Ascending aorta (tissue), 2 donors: ENCODE results near the gene MAP3K14. TPM values are rescaled to one million over a fixed set of nuclear protein-coding genes. Genes with fewer than 3 reads are reported as not detected.
A peak's percentile ranks its signal among the peaks of the same experiment; 100 is the strongest.

Experiments
- DNase-seq, 2 donors: peaks; one replicate each; pipeline ENCODE4 v3.0.0-alpha.2; 2019; ENCODE audit warnings: low spot score in 2 of 2
- H3K27ac ChIP-seq, 2 donors: fragments of 200-600 bp; sonication (generic); one replicate each; pipeline ENCODE4 v1.5.1; 2016 to 2017; ENCODE audit warnings: mild to moderate bottlenecking in 1 of 2
- H3K27me3 ChIP-seq: fragments of 200-600 bp; sonication (generic); one replicate; pipeline ENCODE4 v1.5.1; 2017
- H3K36me3 ChIP-seq, 2 donors: fragments of 200-600 bp; sonication (generic); one replicate each; pipeline ENCODE4 v1.5.1; 2016
- H3K4me1 ChIP-seq, 2 donors: fragments of 200-600 bp; sonication (generic); one replicate each; pipeline ENCODE4 v1.5.1; 2016 to 2017; ENCODE audit warnings: mild to moderate bottlenecking in 1 of 2
- H3K4me3 ChIP-seq, 2 donors: fragments of 200-600 bp; sonication (generic); one replicate each; pipeline ENCODE4 v1.5.1; 2016 to 2017; ENCODE audit warnings: mild to moderate bottlenecking in 1 of 2
- H3K9me3 ChIP-seq, 2 donors: fragments of 200-600 bp; sonication (generic); one replicate each; pipeline ENCODE4 v1.5.1; 2016
- CTCF ChIP-seq, 3 experiments: fragments of 200-600 bp in 2 of 3; fragments of 450-650 bp in 1 of 3; sonication (generic) in 2 of 3; IDR thresholded peaks; one replicate each; pipeline ENCODE4 v1.5.1; 2016 to 2019; ENCODE audit warnings: antibody characterized with exemption in 3 of 3, mild to moderate bottlenecking in 1 of 3, moderate library complexity in 1 of 3
- intact Hi-C: fragments of 100-400 bp; cut with DNase I; formaldehyde crosslinking; loops from one replicate; pipeline ENCODE4 v1.15.1; 2023
- total RNA-seq: library from RNA; depleted of rRNA; stranded (reverse); fragments of >200 nt; gene quantifications from one replicate; pipeline ENCODE4 v1.1.0, GENCODE V29; 2016

Gene MAP3K14
- total RNA-seq, 1 donor from 2014 or later: 7.7 TPM

DNA sequence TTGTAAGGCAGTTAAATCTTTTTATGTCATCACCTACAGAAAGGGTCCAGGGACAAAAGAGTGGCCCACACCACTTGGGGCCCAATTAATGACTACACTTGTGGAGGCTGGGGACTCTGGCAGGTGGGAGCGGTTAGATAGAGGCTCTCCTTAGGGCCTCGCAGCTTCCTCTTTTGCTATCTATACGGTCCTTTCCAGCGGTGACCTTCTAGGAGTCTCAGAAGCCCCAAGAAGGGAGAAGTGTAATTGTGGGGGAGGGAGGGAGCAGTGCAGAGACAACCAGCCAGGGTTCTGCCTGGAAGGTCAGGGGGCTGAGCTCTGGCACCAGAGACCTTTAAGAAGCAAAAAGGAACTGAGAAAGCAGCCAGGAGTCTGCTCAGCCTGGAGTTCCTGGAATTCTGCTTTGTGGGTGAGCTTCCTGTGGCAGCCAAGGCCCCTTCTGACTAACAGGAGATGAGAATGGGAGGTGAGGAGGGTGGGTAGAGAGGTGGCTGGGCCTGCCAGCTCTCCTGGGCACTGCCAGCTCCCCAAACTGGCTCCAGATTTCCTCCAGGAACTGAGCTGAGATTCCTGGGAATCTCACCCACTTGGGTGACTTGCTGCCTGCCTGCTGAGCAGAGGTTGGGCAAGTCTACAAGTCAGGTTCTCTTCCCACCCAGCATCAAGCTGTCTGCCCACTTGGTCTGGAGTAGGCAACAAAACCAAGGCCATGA lies 16.3 kb upstream of the MAP3K14 start:
- no peak for TF ChIP-seq CTCF (IDR thresholded peaks at IDR 0.05)
- H3K27ac ChIP-seq: peak overlapping the region in 1 of 2 donors; percentile 19

DNA sequence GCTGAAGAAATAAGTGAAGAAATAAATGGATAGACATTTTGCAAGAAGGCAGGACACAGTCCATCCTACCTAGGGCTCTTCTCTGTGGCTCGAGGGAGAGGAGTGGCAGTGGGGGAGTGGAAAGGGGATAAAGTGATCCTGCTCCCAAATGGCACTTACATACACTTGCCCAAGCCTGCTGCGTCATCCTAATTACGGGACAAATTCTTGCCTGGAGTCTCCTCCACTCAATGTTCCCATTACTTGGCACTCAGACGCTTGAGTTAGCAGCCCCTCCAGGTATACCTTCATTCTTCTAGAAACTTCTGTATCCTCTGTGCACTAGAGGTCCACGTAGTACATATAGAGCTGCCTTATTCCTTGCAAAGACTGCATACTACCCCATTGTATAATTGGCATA lies 15.7 kb upstream of the MAP3K14 start:
- TF ChIP-seq CTCF (IDR thresholded peaks at IDR 0.05): no peak
- H3K27me3 ChIP-seq: no peaks in the 10 kb centered on the region
- H3K9me3 ChIP-seq: no peaks in the 10 kb centered on the region
- no peak overlapping the region for H3K27ac ChIP-seq
- no peak overlapping the region for H3K4me3 ChIP-seq
- H3K36me3 ChIP-seq: no peaks in the 10 kb centered on the region
- intact Hi-C loops: no loop called here
- H3K4me1 ChIP-seq: no peaks in the 10 kb centered on the region
- peak in 1 of 2 donors; percentile 13 for DNase-seq

More for the DNA sequence above, 16.3 kb upstream of the MAP3K14 start:
- intact Hi-C loops: no loop called here
- peak in 1 of 2 donors; percentile 56 for DNase-seq
- peaks cover 2% of the 10 kb centered on the region in 2 donors for H3K4me1 ChIP-seq
- H3K9me3 ChIP-seq: no peaks in the 10 kb centered on the region
- H3K4me3 ChIP-seq: no peak overlapping the region
- no peaks in the 10 kb centered on the region for H3K36me3 ChIP-seq
- no peaks in the 10 kb centered on the region for H3K27me3 ChIP-seq

DNA sequence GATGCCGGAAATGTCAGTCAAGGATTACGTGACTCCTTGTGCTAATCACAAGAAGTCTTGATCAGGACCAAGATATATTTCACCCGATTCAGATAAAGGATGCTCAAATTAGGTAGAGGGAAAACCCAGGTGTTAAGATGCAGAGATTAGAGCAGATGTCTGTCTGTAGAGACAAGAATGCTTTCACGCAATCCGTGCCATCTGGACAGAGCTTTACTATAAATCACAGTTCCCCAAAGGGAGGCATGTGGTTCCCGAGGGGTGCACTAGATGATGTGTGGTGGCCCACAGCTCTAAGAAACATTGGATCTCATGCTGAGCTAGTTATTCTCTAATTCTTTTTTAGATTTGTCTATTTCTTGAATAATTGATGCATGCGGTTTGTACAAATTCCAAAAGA lies 9.8 kb upstream of the MAP3K14 start:
- Histone ChIP-seq H3K9me3 (no peaks in the 10 kb centered on the region), H3K27me3 (no peaks in the 10 kb centered on the region), H3K4me3 (no peak overlapping the region), H3K27ac (no peak overlapping the region), H3K4me1 (peaks cover 0 to 5% of the 10 kb centered on the region in 2 donors), H3K36me3 (no peaks in the 10 kb centered on the region)
- TF ChIP-seq CTCF (IDR thresholded peaks at IDR 0.05): no peak
- intact Hi-C loops: no loop called here
- no peak for DNase-seq

DNA sequence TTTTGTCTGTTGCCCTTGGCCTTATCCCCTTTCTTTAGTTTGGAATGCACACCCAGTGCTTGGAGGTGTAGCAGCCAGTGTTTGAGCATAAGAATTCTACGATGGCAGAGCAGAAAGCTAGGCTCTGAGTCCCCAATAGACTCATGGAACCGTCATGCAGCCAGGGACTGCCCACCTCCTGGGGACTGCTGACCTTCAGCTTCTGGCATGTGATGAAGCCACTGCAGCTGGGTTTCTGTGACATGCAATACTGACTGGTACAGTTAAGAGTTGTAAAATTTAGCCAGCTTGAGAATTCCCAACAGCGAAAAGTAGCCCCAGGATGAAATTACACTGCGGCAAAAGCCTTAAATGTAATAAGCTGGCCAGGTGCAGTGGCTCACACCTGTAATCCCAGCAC lies 9.0 kb upstream of the MAP3K14 start:
- intact Hi-C loops: no loop called here
- Histone ChIP-seq H3K4me1 (peaks cover 5 to 13% of the 10 kb centered on the region in 2 donors), H3K27me3 (no peaks in the 10 kb centered on the region), H3K27ac (no peak overlapping the region), H3K4me3 (no peak overlapping the region), H3K9me3 (no peaks in the 10 kb centered on the region), H3K36me3 (no peaks in the 10 kb centered on the region)
- TF ChIP-seq CTCF (IDR thresholded peaks at IDR 0.05): no peak
- no peak for DNase-seq

DNA sequence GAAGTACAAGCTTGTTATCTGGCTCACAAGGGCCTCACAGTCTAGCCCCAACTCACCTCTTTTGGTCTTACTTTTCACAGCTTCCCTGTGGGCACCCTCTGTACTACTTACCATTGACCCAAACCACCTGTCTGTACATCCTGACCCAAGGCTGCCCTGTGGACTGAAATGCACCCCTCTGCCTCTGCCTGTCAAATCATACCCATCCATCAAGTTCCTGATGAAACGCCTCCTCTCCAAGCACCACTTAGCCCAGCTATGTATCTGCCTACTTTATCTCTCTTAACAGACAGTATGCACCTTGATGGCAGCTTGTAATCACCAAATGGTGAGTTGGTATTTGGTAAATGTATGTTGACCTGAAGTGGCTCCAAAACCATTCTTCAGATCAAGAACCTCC lies 7.5 kb upstream of the MAP3K14 start:
- H3K4me3 ChIP-seq: no peak overlapping the region
- H3K27me3 ChIP-seq: no peaks in the 10 kb centered on the region
- peaks cover 9 to 20% of the 10 kb centered on the region in 2 donors for H3K4me1 ChIP-seq
- no peak for DNase-seq
- TF ChIP-seq CTCF (IDR thresholded peaks at IDR 0.05): no peak
- H3K27ac ChIP-seq: no peak overlapping the region
- H3K9me3 ChIP-seq: no peaks in the 10 kb centered on the region
- no peaks in the 10 kb centered on the region for H3K36me3 ChIP-seq
- intact Hi-C loops: no loop called here
